ENCODE measurements around the gene EHBP1L1.

The EHBP1L1 gene

DNA sequence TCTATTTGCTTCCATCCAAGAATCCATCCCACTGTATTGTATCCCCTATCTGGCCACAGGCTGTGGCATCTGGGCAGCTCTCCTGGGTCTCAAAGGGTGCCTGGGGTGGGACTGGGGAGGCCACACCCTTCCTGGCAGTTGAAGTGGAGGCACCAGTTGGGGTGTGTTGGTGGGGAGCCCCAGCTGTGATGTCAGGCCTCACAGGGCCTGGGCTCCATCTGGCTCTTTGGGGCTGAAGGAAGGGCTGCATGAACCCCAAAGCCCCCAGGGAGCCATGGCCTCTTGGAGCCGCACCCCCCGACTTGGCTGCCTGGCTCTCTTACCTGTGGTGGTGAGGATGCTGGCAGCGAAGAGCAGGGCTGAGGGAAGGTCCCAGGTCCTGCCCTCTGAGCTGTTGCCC lies 19.3 kb downstream of the EHBP1L1 start:
- no peak for DNase-seq (ENCODE audit: low read depth, low spot score)

GRCh38 chr11:65595543-65596281 lies 19.9 kb downstream of the EHBP1L1 start, which contains the start of gene KCNK7:
KCNK7 (minus strand) TSS chr11:65595800; CDS start chr11:65595772, 28 bp downstream.
- DNase-seq (ENCODE audit: low read depth, low spot score): no peak

DNA sequence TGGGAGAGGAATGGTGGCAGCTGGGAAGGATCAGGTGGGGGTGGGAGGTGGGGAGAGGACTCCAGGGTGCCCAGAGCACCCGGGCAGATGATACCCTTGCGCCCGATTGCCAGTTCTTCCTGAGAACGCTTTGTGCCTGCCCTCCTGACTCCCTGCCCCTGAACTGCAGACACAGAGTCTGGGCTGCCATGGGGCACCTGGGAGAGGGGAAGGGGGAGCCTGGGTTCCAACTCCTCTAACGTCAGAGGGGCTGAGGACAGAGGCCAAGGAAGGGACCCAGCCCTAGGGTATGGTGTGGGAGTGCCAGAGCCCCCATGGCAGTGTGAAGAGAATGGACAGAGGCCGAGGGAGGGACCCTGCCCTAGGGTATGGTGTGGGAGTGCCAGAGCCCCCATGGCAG lies 20.7 kb downstream of the EHBP1L1 start:
- no peak for DNase-seq (ENCODE audit: low read depth, low spot score)

- DNase-seq (ENCODE audit: low read depth, low spot score): no peak
Observed at GRCh38 chr11:65598258-65598699, 22.4 kb downstream of the EHBP1L1 start.

GRCh38 chr11:65599216-65599954 lies 23.5 kb downstream of the EHBP1L1 start:
- no peak for DNase-seq (ENCODE audit: low read depth, low spot score)

GRCh38 chr11:65599955-65600246 lies 24.0 kb downstream of the EHBP1L1 start:
- no peak for DNase-seq (ENCODE audit: low read depth, low spot score)

DNA sequence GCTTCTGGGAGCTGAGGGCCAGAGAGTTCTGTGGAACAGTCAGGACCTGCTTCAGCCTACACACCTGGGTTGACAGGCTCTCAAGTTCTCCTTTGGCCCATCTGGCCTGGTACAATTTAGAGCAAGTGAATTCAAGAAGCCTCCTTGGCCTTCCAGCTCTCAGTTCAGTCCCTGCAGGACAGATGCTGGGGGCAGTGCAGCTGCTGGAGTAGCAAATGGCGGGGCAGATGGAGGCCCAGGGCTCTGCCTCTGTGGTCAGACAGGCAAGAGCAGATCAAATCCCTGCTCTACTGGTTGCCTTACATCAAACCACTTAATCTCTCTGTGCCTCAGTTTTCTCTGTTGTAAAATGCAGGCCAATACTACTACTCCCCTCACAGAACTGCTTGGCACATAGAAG lies 28.4 kb downstream of the EHBP1L1 start:
- no peak for DNase-seq (ENCODE audit: low read depth, low spot score)

GRCh38 chr11:65606876-65607613 lies 31.2 kb downstream of the EHBP1L1 start:
- no peak for DNase-seq (ENCODE audit: low read depth, low spot score)

- DNase-seq (ENCODE audit: low read depth, low spot score): no peak
Observed at GRCh38 chr11:65607614-65608426, 32.0 kb downstream of the EHBP1L1 start.

GRCh38 chr11:65609229-65609628 lies 33.4 kb downstream of the EHBP1L1 start:
- no peak for DNase-seq (ENCODE audit: low read depth, low spot score)

DNA sequence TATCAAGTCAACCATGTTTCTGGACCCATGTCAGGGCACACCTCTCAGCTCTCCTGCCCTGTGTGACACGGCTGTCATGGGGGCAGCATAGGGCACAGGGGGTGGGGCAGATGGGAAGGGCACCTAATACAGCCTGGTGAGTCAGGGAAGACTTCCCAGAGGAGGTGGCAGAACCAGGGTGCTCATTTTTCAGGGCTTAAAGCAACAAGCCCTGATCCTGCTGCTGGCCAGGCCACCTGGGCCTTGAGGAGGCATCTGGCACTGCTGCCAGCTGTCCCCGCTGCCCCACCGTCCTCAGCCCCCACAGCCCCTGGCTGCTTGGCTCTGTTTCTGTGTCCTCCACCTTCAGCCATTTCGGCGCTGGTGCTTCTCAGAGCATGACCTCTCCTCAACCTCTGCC lies 33.8 kb downstream of the EHBP1L1 start:
- no peak for DNase-seq (ENCODE audit: low read depth, low spot score)

GRCh38 chr11:65610404-65610803 lies 34.6 kb downstream of the EHBP1L1 start:
- no peak for DNase-seq (ENCODE audit: low read depth, low spot score)

DNA sequence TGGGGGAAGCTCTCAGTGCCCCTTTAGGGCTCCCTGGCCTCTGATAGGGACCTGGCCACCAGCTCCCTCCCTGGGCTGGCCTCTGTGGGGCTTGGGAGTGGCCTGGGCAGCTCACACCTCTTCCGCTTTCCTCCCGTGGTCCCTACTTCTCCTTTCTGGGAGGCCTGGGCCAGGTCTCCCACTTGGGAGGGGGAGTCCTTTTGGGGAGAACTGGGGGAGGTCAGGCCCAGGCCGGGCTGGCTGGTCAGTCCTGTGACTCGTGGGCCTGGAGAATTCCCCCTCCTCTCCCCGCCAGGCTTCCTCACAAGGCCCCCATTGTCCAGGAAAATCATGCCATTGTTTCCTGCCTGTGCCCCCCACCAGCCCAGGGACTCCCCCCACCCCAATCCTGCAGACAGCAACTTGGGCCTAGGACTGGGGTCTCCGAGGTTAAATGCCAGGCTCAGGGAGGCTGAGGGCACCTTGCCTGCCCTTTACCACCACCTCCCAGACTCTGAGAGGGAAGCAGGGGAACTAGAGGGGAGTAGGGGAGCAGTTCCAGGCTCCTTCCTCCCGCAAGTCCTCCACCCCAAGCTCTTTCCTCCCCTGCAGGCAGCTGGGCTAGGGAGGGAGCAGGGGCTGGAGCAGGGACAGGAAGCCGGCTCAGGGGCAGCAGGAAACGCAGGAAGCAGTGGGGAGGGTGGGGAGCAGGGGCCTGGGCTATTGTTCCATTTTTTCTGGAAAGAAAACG lies 35.3 kb downstream of the EHBP1L1 start:
- no peak for DNase-seq (ENCODE audit: low read depth, low spot score)

DNA sequence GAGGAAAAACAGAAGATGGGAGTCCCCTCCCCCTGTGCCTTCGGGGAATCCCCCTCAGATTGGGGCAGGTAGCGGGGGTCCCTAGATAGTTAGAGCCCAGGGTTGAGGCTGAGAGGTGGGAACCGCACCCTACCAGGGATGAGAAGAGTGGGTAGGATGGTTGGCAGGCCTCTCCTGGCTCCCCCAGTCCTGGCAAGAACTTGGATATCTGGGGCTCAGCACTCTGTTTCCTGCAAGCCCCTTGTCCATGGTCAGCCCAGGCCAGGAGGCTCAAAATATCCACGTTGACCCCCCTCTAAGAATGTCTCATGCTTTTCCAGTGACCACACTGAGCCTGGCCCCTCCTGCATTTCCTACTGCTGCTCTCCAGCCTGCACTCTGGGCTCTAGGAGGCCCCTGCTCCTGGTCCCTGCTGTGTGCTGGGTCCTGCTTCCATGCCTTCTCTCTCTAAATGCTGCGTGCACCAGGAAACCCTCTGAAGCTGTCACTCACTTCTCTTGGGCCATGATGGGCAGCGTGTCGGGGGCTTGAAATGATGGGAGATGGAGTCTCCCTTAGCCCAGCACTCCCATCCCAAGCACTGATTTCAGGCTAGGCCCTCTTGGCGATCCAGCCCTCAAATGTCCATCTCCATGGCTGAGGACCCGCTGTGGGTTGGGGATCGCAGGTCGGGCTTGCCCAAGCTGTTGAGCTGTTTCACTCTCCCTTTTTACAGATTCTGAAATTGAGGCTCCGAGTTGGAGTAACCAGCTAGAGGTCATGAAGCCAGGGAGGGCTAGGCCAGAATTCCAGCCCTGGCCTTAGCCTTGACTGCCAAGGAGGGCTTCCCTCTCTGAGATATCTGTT lies 36.1 kb downstream of the EHBP1L1 start:
- DNase-seq (ENCODE audit: low read depth, low spot score): no peak

- DNase-seq (ENCODE audit: low read depth, low spot score): no peak
Observed at GRCh38 chr11:65612691-65613090, 36.8 kb downstream of the EHBP1L1 start.

GRCh38 chr11:65613091-65613928 lies 37.5 kb downstream of the EHBP1L1 start:
- DNase-seq (ENCODE audit: low read depth, low spot score): no peak

- DNase-seq (ENCODE audit: low read depth, low spot score): peak; percentile 100
Observed at GRCh38 chr11:65615229-65615949, 39.5 kb downstream of the EHBP1L1 start, which contains the start of gene PCNX3. PCNX3 (plus strand) TSS chr11:65615776; CDS start chr11:65616312, 536 bp downstream.

DNA sequence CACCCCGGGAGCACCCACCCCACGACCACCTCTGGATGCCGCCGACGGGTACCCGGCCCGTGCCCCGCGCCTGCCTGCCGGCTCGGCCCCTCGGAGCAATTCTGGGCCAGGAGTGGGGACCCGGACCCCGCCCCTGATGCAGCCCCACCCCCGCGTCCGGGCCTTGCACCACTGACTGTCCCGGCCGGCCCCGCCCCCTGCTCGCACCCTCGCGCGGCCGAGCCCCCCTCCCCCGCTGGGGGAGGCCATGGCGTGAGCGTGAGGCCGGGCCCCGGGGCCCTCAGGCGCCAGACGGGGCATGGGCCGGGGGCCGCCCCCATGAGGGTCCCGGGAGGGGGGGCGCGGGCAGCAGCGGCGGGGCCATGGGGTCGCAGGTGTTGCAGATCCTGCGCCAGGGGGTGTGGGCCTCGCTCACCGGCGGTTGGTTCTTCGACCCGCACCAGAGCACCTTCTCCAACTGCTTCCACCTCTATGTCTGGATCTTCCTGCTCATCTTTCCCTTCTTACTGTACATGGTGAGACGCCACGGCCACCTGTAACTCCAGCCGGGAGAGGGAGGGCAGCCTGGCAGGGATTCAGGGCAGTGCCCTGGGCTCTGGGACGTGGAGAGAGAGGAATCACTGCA lies 40.2 kb downstream of the EHBP1L1 start:
- DNase-seq (ENCODE audit: low read depth, low spot score): no peak

All from activated naive CD8-positive, alpha-beta T cell treated with anti-CD3 and anti-CD28 coated beads, Interleukin-2, amount 50 U/mL, for 16 hours (primary cell).